Mesothelial cell of epicardium (in vitro differentiated cells): ENCODE data around the gene ZDHHC11B. TPM values are rescaled to one million over a fixed set of nuclear protein-coding genes. Genes with fewer than 3 reads are reported as not detected.

ENCODE experiments used
- DNase-seq, 2 experiments: peaks; one replicate each; pipeline ENCODE4 v3.0.0; 2021; ENCODE audit warnings: low spot score in 2 of 2; ENCODE audit not compliant: unreplicated experiment in 2 of 2
- H3K27ac Mint-ChIP-seq: 2 replicates; pipeline ENCODE4 v1.8.0; 2021; ENCODE audit warnings: mixed read lengths
- H3K27me3 Mint-ChIP-seq: 2 replicates; pipeline ENCODE4 v1.8.0; 2021; ENCODE audit warnings: low read depth, mixed read lengths
- H3K36me3 Mint-ChIP-seq: 2 replicates; pipeline ENCODE4 v1.8.0; 2021; ENCODE audit warnings: mixed read lengths
- H3K4me1 Mint-ChIP-seq: 2 replicates; pipeline ENCODE4 v1.8.0; 2021; ENCODE audit warnings: mixed read lengths
- H3K4me3 Mint-ChIP-seq: 2 replicates; pipeline ENCODE4 v1.8.0; 2021; ENCODE audit warnings: mild to moderate bottlenecking, moderate library complexity, mixed read lengths
- H3K9me3 Mint-ChIP-seq: 2 replicates; pipeline ENCODE4 v1.8.0; 2021; ENCODE audit warnings: mixed read lengths
- CTCF ChIP-seq: fragments of 200-600 bp; sonication (generic); IDR thresholded peaks from one replicate; pipeline ENCODE4 v1.5.0; 2021; ENCODE audit warnings: antibody characterized with exemption; ENCODE audit not compliant: unreplicated experiment
- total RNA-seq: library from RNA; stranded (reverse); gene quantifications from 3 replicates; pipeline ENCODE4 v1.2.1, GENCODE V29; 2021

ZDHHC11B gene
- total RNA-seq, 1 donor from 2014 or later = 0.74 TPM

GRCh38 chr5:674630-675011, 109.9 kb downstream of the ZDHHC11B start:
- H3K27me3 Mint-ChIP-seq = peaks cover 34% of the 10 kb centered on the region
- peaks cover 9% of the 10 kb centered on the region for H3K4me1 Mint-ChIP-seq
- no peaks in the 10 kb centered on the region for H3K9me3 Mint-ChIP-seq
- H3K27ac Mint-ChIP-seq = no peak overlapping the region
- DNase-seq = no peak
- H3K36me3 Mint-ChIP-seq = no peaks in the 10 kb centered on the region
- H3K4me3 Mint-ChIP-seq = no peak overlapping the region
- TF ChIP-seq CTCF = no peak

- Mint-ChIP-seq H3K27ac (no peak overlapping the region), H3K9me3 (no peaks in the 10 kb centered on the region), H3K4me3 (no peak overlapping the region), H3K27me3 (peaks cover 33% of the 10 kb centered on the region), H3K4me1 (peaks cover 9% of the 10 kb centered on the region), H3K36me3 (no peaks in the 10 kb centered on the region)
- no peak for TF ChIP-seq CTCF
- DNase-seq = no peak
Observed at GRCh38 chr5:673831-674629, 110.5 kb downstream of the ZDHHC11B start.

- DNase-seq = no peak
Observed at GRCh38 chr5:673161-673830, 111.2 kb downstream of the ZDHHC11B start.

GRCh38 chr5:672329-673160, 112.0 kb downstream of the ZDHHC11B start:
- H3K27ac Mint-ChIP-seq = peak overlapping the region; percentile 93
- H3K36me3 Mint-ChIP-seq = peaks cover 1% of the 10 kb centered on the region
- no peak overlapping the region for H3K4me3 Mint-ChIP-seq
- peaks cover 31% of the 10 kb centered on the region for H3K27me3 Mint-ChIP-seq
- H3K9me3 Mint-ChIP-seq = no peaks in the 10 kb centered on the region
- peak; percentile 70 to 86 for DNase-seq
- H3K4me1 Mint-ChIP-seq = peaks cover 9% of the 10 kb centered on the region
- no peak for TF ChIP-seq CTCF

More at GRCh38 chr5:673161-673830, 111.2 kb downstream of the ZDHHC11B start:
- H3K9me3 Mint-ChIP-seq = no peaks in the 10 kb centered on the region
- no peaks in the 10 kb centered on the region for H3K36me3 Mint-ChIP-seq
- peak overlapping the region; percentile 93 for H3K27ac Mint-ChIP-seq
- TF ChIP-seq CTCF = no peak
- peaks cover 33% of the 10 kb centered on the region for H3K27me3 Mint-ChIP-seq
- peaks cover 9% of the 10 kb centered on the region for H3K4me1 Mint-ChIP-seq
- H3K4me3 Mint-ChIP-seq = no peak overlapping the region

- TF ChIP-seq CTCF = peak; percentile 86
Observed at GRCh38 chr5:671459-672328, 112.8 kb downstream of the ZDHHC11B start.

More at GRCh38 chr5:671459-672328, 112.8 kb downstream of the ZDHHC11B start:
- peaks cover 9% of the 10 kb centered on the region for H3K4me1 Mint-ChIP-seq
- no peaks in the 10 kb centered on the region for H3K9me3 Mint-ChIP-seq
- no peak overlapping the region for H3K4me3 Mint-ChIP-seq
- H3K36me3 Mint-ChIP-seq = peaks cover 8% of the 10 kb centered on the region
- no peak overlapping the region for H3K27ac Mint-ChIP-seq
- H3K27me3 Mint-ChIP-seq = peaks cover 26% of the 10 kb centered on the region
- DNase-seq = peak in 1 of 2 experiments; percentile 83
